A673 (cell line): ENCODE data around the gene MGST3. TPM values are rescaled to one million over a fixed set of nuclear protein-coding genes. Genes with fewer than 3 reads are reported as not detected.
A peak's percentile ranks its signal among the peaks of the same experiment; 100 is the strongest.

Experiments
- BruUV-seq: library from RNA; stranded (reverse); fragments of 400-500 nt; replicated peaks from 2 replicates; lab custom pipeline; 2021; lab: Mats Ljungman, UMichigan
- CTCF ChIA-PET: fragments of 300-600 bp; sonication (Branson Sonifier 250); formaldehyde crosslinking; loops from one replicate; lab custom pipeline; 2022; ENCODE audit warnings: antibody characterized with exemption; lab: Charles Lee
- POLR2A ChIA-PET: fragments of 300-600 bp; sonication (Branson Sonifier 250); formaldehyde crosslinking; loops from one replicate; lab custom pipeline; 2022; ENCODE audit warnings: antibody characterized with exemption; ENCODE audit not compliant: low non-redundant PET; lab: Charles Lee
- DNase-seq: peaks from one replicate; pipeline ENCODE4 v3.0.0-alpha.2; 2015; ENCODE audit warnings: low spot score
- H3K27ac ChIP-seq: fragments of 200-600 bp; sonication (generic); 2 replicates; pipeline ENCODE4 v1.5.1; 2016; ENCODE audit warnings: mixed run types, low read depth, mild to moderate bottlenecking, mixed read lengths, antibody characterized with exemption, low read length; ENCODE audit not compliant: poor library complexity, severe bottlenecking
- H3K27me3 ChIP-seq: fragments of 200-600 bp; sonication (generic); replicated peaks from 2 replicates; pipeline ENCODE4 v1.6.1; 2017; ENCODE audit warnings: mixed run types, low read depth, mild to moderate bottlenecking, mixed read lengths, antibody characterized with exemption, low read length; ENCODE audit not compliant: insufficient read depth, poor library complexity
- H3K36me3 ChIP-seq: fragments of 200-600 bp; sonication (generic); 2 replicates; pipeline ENCODE4 v1.6.1; 2016; ENCODE audit warnings: mixed run types, mild to moderate bottlenecking, mixed read lengths, antibody characterized with exemption, low read length; ENCODE audit not compliant: insufficient read depth, poor library complexity, severe bottlenecking
- H3K4me1 ChIP-seq: fragments of 200-600 bp; sonication (generic); 2 replicates; pipeline ENCODE4 v1.6.1; 2017; ENCODE audit warnings: mixed run types, mild to moderate bottlenecking, mixed read lengths, antibody characterized with exemption, low read length; ENCODE audit not compliant: insufficient read depth, poor library complexity, severe bottlenecking
- H3K4me3 ChIP-seq: fragments of 200-600 bp; sonication (generic); 2 replicates; pipeline ENCODE4 v1.5.1; 2016; ENCODE audit warnings: low read depth, mixed run types, mild to moderate bottlenecking, mixed read lengths, low read length; ENCODE audit not compliant: poor library complexity, severe bottlenecking
- H3K9me3 ChIP-seq: fragments of 200-600 bp; sonication (generic); 2 replicates; pipeline ENCODE4 v1.6.1; 2016; ENCODE audit warnings: mixed run types, low read depth, mild to moderate bottlenecking, mixed read lengths, antibody characterized with exemption, low read length; ENCODE audit not compliant: poor library complexity, severe bottlenecking
- EZH2 ChIP-seq: fragments of 200-600 bp; sonication (generic); IDR thresholded peaks from 2 replicates; pipeline ENCODE4 v1.6.1; 2017; ENCODE audit warnings: borderline replicate concordance, low read depth, mild to moderate bottlenecking, mixed read lengths, antibody characterized with exemption, low read length; ENCODE audit not compliant: poor library complexity, severe bottlenecking
- intact Hi-C: fragments of 100-400 bp; cut with micrococcal nuclease; formaldehyde crosslinking; loops from one replicate; pipeline ENCODE4 v1.10.0; 2022; ENCODE audit not compliant: unreplicated experiment
- total RNA-seq: library from RNA; stranded (reverse); gene quantifications from 2 replicates; pipeline ENCODE4 v1.2.3, GENCODE V29; 2021
- TF ChIP-seq, protein P1 (sequence below): fragments of 300-800, 200-600 bp; sonication (generic); conservative IDR thresholded peaks from 2 replicates; pipeline ENCODE4 v1.5.1; 2017; ENCODE audit warnings: low read depth, mild to moderate bottlenecking, antibody characterized with exemption, low read length, moderate library complexity, mixed read lengths

Gene MGST3
- total RNA-seq, 1 experiment from 2014 or later, result 150 TPM

DNA sequence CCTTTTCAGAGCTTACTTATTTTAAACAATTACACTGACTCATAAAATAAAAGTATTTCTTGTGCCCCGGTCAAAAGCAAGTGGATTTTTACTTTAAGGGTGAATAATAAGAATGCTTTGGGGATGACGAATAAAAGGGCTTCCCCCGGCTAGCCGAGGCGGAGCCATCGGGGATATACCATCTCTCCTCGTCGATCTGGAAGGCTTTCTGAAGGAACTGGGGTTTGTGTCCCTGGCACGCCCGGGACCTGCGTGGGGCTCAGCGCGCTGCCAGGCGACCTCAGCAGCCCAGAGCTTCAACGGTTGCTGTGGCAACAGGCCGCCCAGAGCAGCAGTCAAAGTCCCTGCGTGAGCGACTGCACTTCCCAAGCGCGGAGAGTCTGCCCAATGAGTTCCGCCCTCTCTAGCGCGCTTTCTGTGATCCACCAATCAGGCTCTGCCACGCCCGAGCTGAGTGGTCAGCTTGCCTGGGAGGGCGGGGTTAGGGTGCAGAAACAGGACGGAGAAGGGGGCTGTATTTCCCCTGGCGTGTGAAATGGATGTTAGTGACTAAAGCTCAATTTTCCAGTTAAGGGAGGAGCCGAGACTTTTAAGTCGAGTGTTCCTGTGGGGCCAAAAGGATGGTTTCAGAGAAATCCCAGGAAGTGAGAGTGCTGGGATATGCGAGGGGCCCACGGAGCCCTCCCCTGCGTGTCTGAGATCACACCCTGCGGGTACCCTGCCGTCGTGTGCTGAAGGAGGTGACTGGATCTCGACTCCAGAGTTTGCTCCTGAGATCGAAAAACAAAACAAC lies 33.0 kb upstream of the MGST3 start:
- H3K27ac ChIP-seq, result peak overlapping the region; percentile 58

GRCh38 chr1:165598676-165599059 lies 32.4 kb upstream of the MGST3 start:
- H3K4me1 ChIP-seq, result no peaks in the 10 kb centered on the region
- no peaks in the 10 kb centered on the region for H3K36me3 ChIP-seq
- peak overlapping the region; percentile 58 for H3K27ac ChIP-seq
- CTCF ChIA-PET, result interaction anchor here (0.6 to 1.1 kb wide), 3 partner anchors 205 to 480 kb away, joined by 3 read pairs; no protein-coding TSS in a partner anchor
- no peaks in the 10 kb centered on the region for H3K9me3 ChIP-seq
- intact Hi-C loops, result no loop called here
- no TSS peak for BruUV-seq
- H3K27me3 ChIP-seq, result peaks cover 12% of the 10 kb centered on the region
- TF ChIP-seq EZH2, result no peak
- TF ChIP-seq, protein P1, sequence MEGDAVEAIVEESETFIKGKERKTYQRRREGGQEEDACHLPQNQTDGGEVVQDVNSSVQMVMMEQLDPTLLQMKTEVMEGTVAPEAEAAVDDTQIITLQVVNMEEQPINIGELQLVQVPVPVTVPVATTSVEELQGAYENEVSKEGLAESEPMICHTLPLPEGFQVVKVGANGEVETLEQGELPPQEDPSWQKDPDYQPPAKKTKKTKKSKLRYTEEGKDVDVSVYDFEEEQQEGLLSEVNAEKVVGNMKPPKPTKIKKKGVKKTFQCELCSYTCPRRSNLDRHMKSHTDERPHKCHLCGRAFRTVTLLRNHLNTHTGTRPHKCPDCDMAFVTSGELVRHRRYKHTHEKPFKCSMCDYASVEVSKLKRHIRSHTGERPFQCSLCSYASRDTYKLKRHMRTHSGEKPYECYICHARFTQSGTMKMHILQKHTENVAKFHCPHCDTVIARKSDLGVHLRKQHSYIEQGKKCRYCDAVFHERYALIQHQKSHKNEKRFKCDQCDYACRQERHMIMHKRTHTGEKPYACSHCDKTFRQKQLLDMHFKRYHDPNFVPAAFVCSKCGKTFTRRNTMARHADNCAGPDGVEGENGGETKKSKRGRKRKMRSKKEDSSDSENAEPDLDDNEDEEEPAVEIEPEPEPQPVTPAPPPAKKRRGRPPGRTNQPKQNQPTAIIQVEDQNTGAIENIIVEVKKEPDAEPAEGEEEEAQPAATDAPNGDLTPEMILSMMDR, result no peak
- DNase-seq, result no peak
- H3K4me3 ChIP-seq, result peak overlapping the region; percentile 50
- POLR2A ChIA-PET, result no interaction called here

More for the DNA sequence above, 33.0 kb upstream of the MGST3 start:
- H3K4me3 ChIP-seq, result peak overlapping the region; percentile 50
- BruUV-seq, result TSS peak; percentile 88
- TF ChIP-seq EZH2, result no peak
- TF ChIP-seq, protein P1, result no peak
- no peaks in the 10 kb centered on the region for H3K36me3 ChIP-seq
- H3K9me3 ChIP-seq, result no peaks in the 10 kb centered on the region
- intact Hi-C loops, result no loop called here
- ChIA-PET CTCF (interaction anchor here (0.6 to 1.1 kb wide), 3 partner anchors 205 to 481 kb away, joined by 3 read pairs; no protein-coding TSS in a partner anchor), POLR2A (no interaction called here)
- H3K4me1 ChIP-seq, result no peaks in the 10 kb centered on the region
- H3K27me3 ChIP-seq, result peaks cover 15% of the 10 kb centered on the region
- DNase-seq, result peak; percentile 98

DNA sequence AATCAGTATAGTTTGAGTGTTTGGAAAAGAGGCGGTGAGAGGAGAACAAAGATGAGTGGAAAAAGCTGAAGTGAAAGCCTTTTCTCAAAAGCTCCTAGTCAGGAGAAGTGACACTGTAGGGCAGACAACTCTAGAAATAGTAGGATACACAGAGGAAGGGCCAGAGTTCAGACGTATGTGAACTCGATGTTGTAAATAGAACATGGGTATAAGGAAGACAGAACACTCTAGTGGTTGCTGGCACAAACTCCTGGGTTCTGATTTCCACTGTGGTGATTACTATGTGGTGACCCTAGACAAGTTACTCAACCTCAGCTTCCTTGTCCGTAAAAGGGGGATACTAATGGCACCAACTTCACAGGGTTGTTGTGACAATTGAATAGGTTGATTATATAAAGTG lies 30.2 kb upstream of the MGST3 start:
- POLR2A ChIA-PET, result interaction anchor here (0.7 kb wide), 1 partner anchor 573 kb away, joined by 4 read pairs; no protein-coding TSS in a partner anchor

More for the DNA sequence above, 30.2 kb upstream of the MGST3 start:
- BruUV-seq, result no TSS peak
- no peak for DNase-seq
- Histone ChIP-seq H3K36me3 (no peaks in the 10 kb centered on the region), H3K4me1 (no peaks in the 10 kb centered on the region), H3K4me3 (no peak overlapping the region), H3K27me3 (no peaks in the 10 kb centered on the region), H3K9me3 (no peaks in the 10 kb centered on the region), H3K27ac (no peak overlapping the region)
- intact Hi-C loops, result loop anchor here (2.0 to 5.0 kb wide), 2 partner anchors 97 to 314 kb away; partner anchors contain the start of gene ALDH9A1
- TF ChIP-seq EZH2, result no peak
- TF ChIP-seq, protein P1, result no peak
- CTCF ChIA-PET, result interaction anchor here (1.2 kb wide), 1 partner anchor 313 kb away, joined by 5 read pairs; no protein-coding TSS in a partner anchor
